NT2/D1 (cell line): ENCODE results near the gene CIAO2B.

Experiments used
- DNase-seq: peaks from one replicate; pipeline ENCODE4 v3.0.0-alpha.2; 2011; ENCODE audit warnings: low read depth, low spot score
- H3K27me3 ChIP-seq: 2 replicates; pipeline ENCODE4 v1.6.0; 2011; ENCODE audit warnings: mild to moderate bottlenecking; ENCODE audit not compliant: insufficient read length, insufficient read depth
- H3K36me3 ChIP-seq: 2 replicates; pipeline ENCODE4 v1.6.1; 2011; ENCODE audit warnings: mild to moderate bottlenecking, low read length, mixed read lengths; ENCODE audit not compliant: insufficient read depth, insufficient read length
- H3K4me1 ChIP-seq: 2 replicates; pipeline ENCODE4 v1.5.1; 2011; ENCODE audit not compliant: insufficient read depth, insufficient read length
- H3K4me3 ChIP-seq: 2 replicates; pipeline ENCODE4 v1.5.1; 2011; ENCODE audit warnings: low read depth; ENCODE audit not compliant: insufficient read length
- H3K9ac ChIP-seq: 2 replicates; pipeline ENCODE4 v1.6.0; 2011; ENCODE audit warnings: low read depth; ENCODE audit not compliant: insufficient read length
- H3K9me3 ChIP-seq: 2 replicates; pipeline ENCODE4 v1.5.1; 2011; ENCODE audit warnings: mild to moderate bottlenecking, low read length; ENCODE audit not compliant: insufficient read depth
- SUZ12 ChIP-seq: IDR thresholded peaks from 2 replicates; pipeline ENCODE4 v1.6.1; 2011; ENCODE audit not compliant: insufficient read length, insufficient read depth; ENCODE audit errors: extremely low read depth
- YY1 ChIP-seq: IDR thresholded peaks from 2 replicates; pipeline ENCODE4 v1.6.1; 2011; ENCODE audit not compliant: insufficient read length, insufficient read depth
- ZNF274 ChIP-seq: IDR thresholded peaks from 2 replicates; pipeline ENCODE4 v1.6.1; 2011; ENCODE audit warnings: mild to moderate bottlenecking, low read depth, low read length

CIAO2B gene

GRCh38 chr16:66908762-66909559 is 25.2 kb downstream of the CIAO2B start:
- TF ChIP-seq SUZ12 = no peak
- DNase-seq = no peak

DNA sequence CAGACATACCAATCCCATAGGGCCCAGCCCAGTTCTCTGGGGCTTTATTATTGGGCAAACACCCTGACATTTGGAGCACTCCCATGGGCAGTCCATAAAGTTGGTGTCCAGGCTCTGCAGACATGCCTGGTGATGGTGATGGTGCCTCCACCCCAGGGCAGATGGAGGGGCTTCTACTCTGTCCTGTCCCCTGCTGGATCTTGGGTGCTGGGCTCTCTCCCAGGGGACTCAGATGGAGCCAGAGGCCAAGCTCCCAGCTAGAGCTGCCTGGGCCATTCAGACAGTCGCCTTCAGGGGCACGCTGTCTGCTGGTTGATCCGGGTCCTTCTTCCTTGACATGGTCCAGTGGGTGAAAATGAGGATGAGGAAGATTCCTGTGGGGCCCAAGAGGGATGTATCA is 26.1 kb downstream of the CIAO2B start:
- no peak overlapping the region for H3K9ac ChIP-seq
- H3K4me1 ChIP-seq = peaks cover 12% of the 10 kb centered on the region
- no peak for TF ChIP-seq ZNF274
- TF ChIP-seq SUZ12 = no peak
- no peak for TF ChIP-seq YY1

More at GRCh38 chr16:66908762-66909559, 25.2 kb downstream of the CIAO2B start:
- Histone ChIP-seq H3K27me3 (no peaks in the 10 kb centered on the region), H3K36me3 (no peaks in the 10 kb centered on the region), H3K9me3 (no peaks in the 10 kb centered on the region), H3K4me1 (peaks cover 12% of the 10 kb centered on the region), H3K4me3 (no peak overlapping the region), H3K9ac (no peak overlapping the region)

DNA sequence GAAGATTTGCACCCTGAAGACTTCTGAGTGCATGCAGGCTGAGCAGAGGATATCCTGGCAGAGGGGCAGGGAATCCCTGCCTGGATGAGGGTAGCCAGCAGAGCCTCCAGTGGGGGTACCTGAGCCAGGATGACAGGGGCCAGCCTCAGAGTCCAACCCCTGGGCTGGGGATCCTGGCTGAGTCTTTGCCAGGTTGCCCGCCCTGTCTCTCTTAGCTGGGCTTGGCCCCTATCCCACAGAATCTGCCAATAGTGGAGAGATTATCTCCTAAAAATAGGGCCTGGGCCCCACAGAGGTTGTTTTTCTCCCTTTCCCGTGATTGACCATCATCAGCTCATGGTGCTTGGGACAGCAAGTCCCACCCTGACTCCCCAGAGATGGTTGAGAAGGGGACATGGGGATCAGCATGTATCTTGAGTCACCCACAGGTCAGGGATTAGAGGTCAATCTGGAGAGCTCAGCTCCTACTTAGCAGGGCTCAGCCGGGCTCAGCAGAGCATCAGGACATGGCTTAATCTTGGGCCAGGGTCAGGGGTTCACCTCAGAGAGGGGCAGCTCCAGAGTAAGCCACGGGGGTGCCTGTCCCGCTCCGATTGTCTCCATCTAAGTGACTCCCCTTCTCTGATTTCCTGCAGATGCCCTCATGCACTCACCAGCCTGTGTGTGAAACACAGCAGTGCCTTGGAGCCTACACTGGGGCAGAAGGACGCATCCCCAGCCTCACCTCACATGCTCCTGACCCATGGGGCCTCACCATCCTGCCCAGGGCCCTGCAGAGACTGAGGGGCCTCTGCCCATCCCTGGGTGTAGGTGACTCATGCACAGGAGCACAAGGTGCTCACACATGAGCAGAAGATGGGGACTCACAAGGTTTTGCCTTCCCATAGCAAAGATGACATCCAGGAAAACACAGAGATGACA is 27.0 kb downstream of the CIAO2B start:
- TF ChIP-seq ZNF274 (no peak), YY1 (no peak), SUZ12 (no peak)
- Histone ChIP-seq H3K27me3 (no peaks in the 10 kb centered on the region), H3K4me1 (peaks cover 15% of the 10 kb centered on the region), H3K9me3 (no peaks in the 10 kb centered on the region), H3K4me3 (no peak overlapping the region), H3K36me3 (no peaks in the 10 kb centered on the region), H3K9ac (no peak overlapping the region)
- no peak for DNase-seq

More for the DNA sequence above, 26.1 kb downstream of the CIAO2B start:
- DNase-seq = no peak
- Histone ChIP-seq H3K9me3 (no peaks in the 10 kb centered on the region), H3K4me3 (no peak overlapping the region), H3K27me3 (no peaks in the 10 kb centered on the region), H3K36me3 (no peaks in the 10 kb centered on the region)

DNA sequence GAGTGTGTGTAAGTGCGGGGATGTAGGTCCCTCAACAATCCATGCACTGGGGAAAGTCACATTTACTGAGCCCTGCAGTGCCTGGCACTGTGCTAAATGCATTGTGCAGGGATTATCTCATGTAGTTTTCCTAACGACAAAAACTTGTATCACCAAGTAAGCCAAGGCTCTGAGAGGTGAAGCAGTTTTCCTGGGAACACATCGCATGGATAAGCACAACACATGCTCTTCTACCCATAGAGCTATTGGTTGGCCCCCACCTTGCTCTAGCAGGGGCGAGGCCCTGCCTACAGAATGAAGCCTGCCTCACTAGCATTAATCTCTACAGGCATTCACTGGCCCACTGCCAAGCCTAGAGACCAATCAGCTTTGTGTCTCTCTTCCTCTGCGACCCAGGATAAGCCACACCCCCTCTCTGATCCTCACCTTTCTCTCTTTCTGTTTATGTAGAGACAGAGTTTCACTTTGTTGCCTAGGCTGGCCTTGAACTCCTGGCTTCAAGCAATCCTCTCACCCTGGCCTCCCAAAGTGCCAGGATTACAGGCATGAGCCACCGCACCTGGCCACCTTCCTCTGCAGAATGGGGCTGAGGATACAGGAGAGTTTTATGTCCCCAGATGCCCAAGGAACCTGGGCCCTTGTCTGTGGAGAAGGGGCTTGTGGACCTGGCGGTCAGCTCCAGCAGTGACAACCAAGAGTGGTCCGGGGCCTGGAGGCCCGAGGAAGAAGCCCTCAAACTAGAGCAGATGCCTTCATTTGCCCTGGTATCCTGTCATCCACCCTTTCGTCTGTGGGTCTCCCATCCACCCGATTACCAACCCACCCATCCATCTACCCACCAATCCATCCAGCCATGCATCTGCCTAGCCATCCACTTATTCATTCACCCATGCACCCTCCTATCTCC is 28.3 kb downstream of the CIAO2B start:
- Histone ChIP-seq H3K9ac (no peak overlapping the region), H3K4me3 (no peak overlapping the region), H3K36me3 (no peaks in the 10 kb centered on the region), H3K4me1 (peaks cover 15% of the 10 kb centered on the region), H3K27me3 (no peaks in the 10 kb centered on the region), H3K9me3 (no peaks in the 10 kb centered on the region)
- TF ChIP-seq YY1 = no peak
- no peak for TF ChIP-seq SUZ12
- TF ChIP-seq ZNF274 = no peak
- no peak for DNase-seq

DNA sequence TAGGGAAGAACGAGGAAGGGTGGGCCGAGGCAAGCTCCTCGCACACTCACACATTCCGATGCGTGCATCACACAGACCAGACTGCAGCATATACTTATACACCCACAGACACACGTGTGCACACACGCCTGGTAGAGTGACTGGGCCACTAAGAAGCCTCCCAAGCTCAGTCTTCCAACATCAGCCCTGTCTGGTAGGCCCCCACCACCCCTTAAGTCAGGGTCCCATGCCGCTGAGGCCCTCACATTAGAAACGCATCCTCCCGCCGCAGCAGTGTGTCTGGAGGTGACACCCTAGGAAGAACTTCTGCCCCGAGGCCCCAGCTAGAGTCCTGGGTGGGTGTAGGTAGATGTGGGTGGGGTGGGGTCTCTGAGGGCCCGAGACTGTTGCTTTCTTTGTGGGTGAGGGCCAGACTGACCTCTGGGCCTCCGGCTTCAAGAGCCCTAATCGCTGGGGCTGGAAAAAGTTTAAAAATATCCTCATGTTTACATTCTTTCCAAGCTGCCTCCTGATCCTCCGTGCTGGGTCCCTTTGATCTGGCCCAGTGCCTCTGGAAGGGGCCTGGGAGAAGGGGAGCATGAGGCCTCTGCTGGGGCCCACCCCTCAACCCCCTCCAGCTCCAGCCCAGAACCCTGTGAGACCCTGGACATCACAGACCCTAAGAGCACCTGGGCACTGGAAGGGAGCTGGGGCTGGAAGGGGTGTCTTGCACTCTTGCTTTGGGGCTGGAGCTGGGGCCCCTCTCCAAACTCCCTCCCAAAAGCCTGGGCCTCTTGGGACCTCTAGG is 29.2 kb downstream of the CIAO2B start:
- no peak for DNase-seq
- Histone ChIP-seq H3K4me3 (no peak overlapping the region), H3K9me3 (no peaks in the 10 kb centered on the region), H3K9ac (no peak overlapping the region), H3K4me1 (peaks cover 18% of the 10 kb centered on the region), H3K36me3 (no peaks in the 10 kb centered on the region), H3K27me3 (no peaks in the 10 kb centered on the region)
- no peak for TF ChIP-seq ZNF274
- no peak for TF ChIP-seq YY1
- no peak for TF ChIP-seq SUZ12

DNA sequence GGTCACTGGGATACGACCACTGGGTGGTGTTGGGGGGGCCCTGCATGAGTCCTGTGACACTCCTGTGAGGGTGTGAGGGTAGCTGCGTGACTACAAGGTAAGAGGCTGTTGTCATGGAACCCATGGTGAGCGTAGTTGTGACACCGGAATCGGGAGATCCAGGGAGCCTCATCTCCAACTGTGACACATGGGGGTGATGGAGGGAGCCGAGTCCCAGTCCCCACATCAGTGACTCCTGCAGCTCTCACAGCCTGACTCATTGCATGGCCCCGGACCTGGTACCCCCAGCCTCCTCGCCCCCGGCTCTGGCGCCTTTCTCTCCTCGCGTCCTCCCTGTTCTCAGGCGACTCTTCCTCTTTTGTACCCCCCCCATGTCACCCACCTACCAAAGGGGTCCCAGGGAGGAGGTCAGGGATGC is 29.8 kb downstream of the CIAO2B start:
- no peak overlapping the region for H3K4me3 ChIP-seq
- DNase-seq = no peak
- no peak overlapping the region for H3K9ac ChIP-seq
- no peaks in the 10 kb centered on the region for H3K9me3 ChIP-seq
- no peaks in the 10 kb centered on the region for H3K36me3 ChIP-seq
- H3K4me1 ChIP-seq = peaks cover 21% of the 10 kb centered on the region
- TF ChIP-seq ZNF274 (no peak), YY1 (no peak), SUZ12 (no peak)
- H3K27me3 ChIP-seq = no peaks in the 10 kb centered on the region
